Measurements from ENCODE around the gene CCR7. TPM values are rescaled to one million over a fixed set of nuclear protein-coding genes. Genes with fewer than 3 reads are reported as not detected.
A peak's percentile ranks its signal among the peaks of the same experiment; 100 is the strongest.

Gene CCR7
- total RNA-seq, 2 donors from 2014 or later = 0.53 TPM; not detected in 1

GRCh38 chr17:40545660-40546059, 19.6 kb downstream of the CCR7 start:
- Mint-ChIP-seq H3K4me1 (peaks cover 13% of the 10 kb centered on the region), H3K27me3 (ENCODE audit: insufficient read depth) (peaks cover 27% of the 10 kb centered on the region), H3K27ac (no peak overlapping the region), H3K4me3 (no peak overlapping the region), H3K9me3 (no peaks in the 10 kb centered on the region), H3K36me3 (ENCODE audit: low read depth) (no peaks in the 10 kb centered on the region)
- no peak for TF ChIP-seq CTCF (conservative IDR thresholded peaks at IDR 0.05)
- H3K9me3 ChIP-seq (ENCODE audit: control insufficient read depth, low read length) = no peaks in the 10 kb centered on the region
- H3K27me3 ChIP-seq (ENCODE audit: control insufficient read depth, insufficient read depth, low read length, poor library complexity, severe bottlenecking) = no peaks in the 10 kb centered on the region
- H3K36me3 ChIP-seq (ENCODE audit: control insufficient read depth, insufficient read depth, low read length) = no peaks in the 10 kb centered on the region
- no peaks in the 10 kb centered on the region for H3K4me1 ChIP-seq (ENCODE audit: control insufficient read depth, insufficient read depth, low read length)
- no peak overlapping the region for H3K9ac ChIP-seq (ENCODE audit: extremely low read depth, low read length, poor library complexity, severe bottlenecking)
- peak; percentile 45 for DNase-seq
- no peak overlapping the region for H3K4me3 ChIP-seq (ENCODE audit: low read length)
- WGBS, 2 experiments (ENCODE audit: insufficient coverage in 1 of 2, insufficient read length in 1 of 2) = 89 to 100% methylated on average over 6 to 11 of the region's 11 CpGs
- H3K27ac ChIP-seq (ENCODE audit: low read depth, low read length) = no peak overlapping the region

GRCh38 chr17:40542558-40543411, 22.5 kb downstream of the CCR7 start:
- Histone ChIP-seq H3K36me3 (ENCODE audit: control insufficient read depth, insufficient read depth, low read length) (no peaks in the 10 kb centered on the region), H3K9ac (ENCODE audit: extremely low read depth, low read length, poor library complexity, severe bottlenecking) (no peak overlapping the region), H3K27me3 (ENCODE audit: control insufficient read depth, insufficient read depth, low read length, poor library complexity, severe bottlenecking) (no peaks in the 10 kb centered on the region), H3K4me3 (ENCODE audit: low read length) (no peak overlapping the region), H3K4me1 (ENCODE audit: control insufficient read depth, insufficient read depth, low read length) (peaks cover 12% of the 10 kb centered on the region), H3K9me3 (ENCODE audit: control insufficient read depth, low read length) (no peaks in the 10 kb centered on the region), H3K27ac (ENCODE audit: low read depth, low read length) (peak overlapping the region; percentile 84)
- Mint-ChIP-seq H3K27ac (no peak overlapping the region), H3K4me1 (peaks cover 16% of the 10 kb centered on the region), H3K36me3 (ENCODE audit: low read depth) (no peaks in the 10 kb centered on the region), H3K9me3 (no peaks in the 10 kb centered on the region), H3K27me3 (ENCODE audit: insufficient read depth) (peaks cover 45% of the 10 kb centered on the region), H3K4me3 (no peak overlapping the region)
- peak; percentile 54 for DNase-seq
- WGBS, 2 experiments (ENCODE audit: insufficient coverage in 1 of 2, insufficient read length in 1 of 2) = 84 to 87% methylated on average over 12 to 14 of the region's 14 CpGs
- TF ChIP-seq CTCF (conservative IDR thresholded peaks at IDR 0.05) = no peak

GRCh38 chr17:40541873-40542557, 23.3 kb downstream of the CCR7 start:
- peak overlapping the region; percentile 84 for H3K27ac ChIP-seq (ENCODE audit: low read depth, low read length)
- H3K4me1 Mint-ChIP-seq = peaks cover 16% of the 10 kb centered on the region
- peaks cover 53% of the 10 kb centered on the region for H3K27me3 Mint-ChIP-seq (ENCODE audit: insufficient read depth)
- H3K4me3 Mint-ChIP-seq = no peak overlapping the region
- peaks cover 12% of the 10 kb centered on the region for H3K4me1 ChIP-seq (ENCODE audit: control insufficient read depth, insufficient read depth, low read length)
- no peak for DNase-seq
- no peak overlapping the region for H3K27ac Mint-ChIP-seq
- WGBS, 2 experiments (ENCODE audit: insufficient coverage in 1 of 2, insufficient read length in 1 of 2) = 84 to 94% methylated on average over 9 to 18 of the region's 18 CpGs
- no peaks in the 10 kb centered on the region for H3K9me3 ChIP-seq (ENCODE audit: control insufficient read depth, low read length)
- no peaks in the 10 kb centered on the region for H3K36me3 ChIP-seq (ENCODE audit: control insufficient read depth, insufficient read depth, low read length)
- no peaks in the 10 kb centered on the region for H3K27me3 ChIP-seq (ENCODE audit: control insufficient read depth, insufficient read depth, low read length, poor library complexity, severe bottlenecking)
- H3K4me3 ChIP-seq (ENCODE audit: low read length) = no peak overlapping the region
- H3K9me3 Mint-ChIP-seq = no peaks in the 10 kb centered on the region
- H3K9ac ChIP-seq (ENCODE audit: extremely low read depth, low read length, poor library complexity, severe bottlenecking) = no peak overlapping the region
- no peak for TF ChIP-seq CTCF (conservative IDR thresholded peaks at IDR 0.05)
- no peaks in the 10 kb centered on the region for H3K36me3 Mint-ChIP-seq (ENCODE audit: low read depth)

All from endodermal cell (in vitro differentiated cells).